Muscle layer of duodenum (tissue), 2 donors: Measurements from ENCODE around the gene MRPL45.

Experiments used
- H3K27ac ChIP-seq: one replicate; pipeline ENCODE4 v1.7.0; 2013; ENCODE audit warnings: mild to moderate bottlenecking, low read length
- H3K27me3 ChIP-seq: one replicate; pipeline ENCODE4 v1.7.0; 2013; ENCODE audit warnings: low read depth, mild to moderate bottlenecking, control low read depth, low read length
- H3K36me3 ChIP-seq, 2 donors: one replicate each; pipeline ENCODE4 v1.7.0; 2013; ENCODE audit warnings: low read length in 2 of 2, control low read depth in 1 of 2, mild to moderate bottlenecking in 1 of 2; ENCODE audit not compliant: insufficient read depth in 2 of 2, control insufficient read depth in 1 of 2
- H3K4me1 ChIP-seq, 2 donors: one replicate each; pipeline ENCODE4 v1.7.0; 2013; ENCODE audit warnings: low read length in 2 of 2, mild to moderate bottlenecking in 2 of 2, control low read depth in 1 of 2, moderate library complexity in 1 of 2; ENCODE audit not compliant: insufficient read depth in 2 of 2, control insufficient read depth in 1 of 2
- H3K4me3 ChIP-seq, 2 donors: one replicate each; pipeline ENCODE4 v1.7.0; 2013; ENCODE audit warnings: low read length in 2 of 2, low read depth in 1 of 2, mild to moderate bottlenecking in 1 of 2
- H3K9me3 ChIP-seq, 2 donors: one replicate each; pipeline ENCODE4 v1.7.0; 2013; ENCODE audit warnings: low read length in 2 of 2, control low read depth in 1 of 2, mild to moderate bottlenecking in 1 of 2; ENCODE audit not compliant: control insufficient read depth in 1 of 2
- donor health status: healthy.

The MRPL45 gene

GRCh38 chr17:38363016-38363415 is 66.0 kb downstream of the MRPL45 start:
- Histone ChIP-seq H3K27me3 (no peaks in the 10 kb centered on the region), H3K4me1 (peaks cover 0 to 12% of the 10 kb centered on the region in 2 donors), H3K4me3 (no peak overlapping the region), H3K9me3 (no peaks in the 10 kb centered on the region), H3K36me3 (peaks cover 21 to 43% of the 10 kb centered on the region in 2 donors), H3K27ac (no peak overlapping the region)

GRCh38 chr17:38364741-38365140 is 67.8 kb downstream of the MRPL45 start:
- Histone ChIP-seq H3K27me3 (no peaks in the 10 kb centered on the region), H3K9me3 (no peaks in the 10 kb centered on the region), H3K4me1 (no peaks in the 10 kb centered on the region), H3K4me3 (no peak overlapping the region), H3K36me3 (peaks cover 34 to 58% of the 10 kb centered on the region in 2 donors), H3K27ac (no peak overlapping the region)

GRCh38 chr17:38369124-38369886 is 72.3 kb downstream of the MRPL45 start:
- no peaks in the 10 kb centered on the region for H3K9me3 ChIP-seq
- H3K4me3 ChIP-seq = no peak overlapping the region
- H3K4me1 ChIP-seq = no peaks in the 10 kb centered on the region
- no peak overlapping the region for H3K27ac ChIP-seq
- H3K27me3 ChIP-seq = no peaks in the 10 kb centered on the region
- H3K36me3 ChIP-seq = peaks cover 29 to 56% of the 10 kb centered on the region in 2 donors
